Ammon's horn (tissue), 1 donor: ENCODE results near the gene MED31.
"Not testable (repeated sequence)": the region's sequence is repeated elsewhere in the genome, so short reads cannot be mapped to it uniquely, and the experiment has no call there.

Experiments
- DNase-seq: peaks from one replicate; pipeline ENCODE4 v3.0.0-alpha.2; 2016; ENCODE audit warnings: low spot score

Gene MED31

DNA sequence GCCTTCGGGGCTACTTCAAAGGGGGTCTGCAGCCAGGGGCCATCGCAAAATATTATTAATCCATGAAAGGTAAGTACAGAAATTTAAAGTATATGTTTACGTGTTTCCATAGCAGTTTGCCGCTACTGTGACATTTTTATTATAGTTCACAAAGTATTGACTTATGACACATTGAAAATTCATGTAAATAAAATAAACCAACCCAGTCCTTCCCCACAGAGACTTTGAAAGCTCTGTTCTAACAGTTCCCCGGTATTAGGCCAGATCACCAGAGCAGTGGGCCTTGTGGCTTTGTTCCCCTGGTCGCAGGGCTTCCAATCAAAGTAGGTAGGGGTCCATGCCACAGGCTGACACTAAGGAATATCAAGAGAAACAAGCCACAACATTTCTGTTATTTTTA is 24.8 kb downstream of the MED31 start:
- no peak for DNase-seq

DNA sequence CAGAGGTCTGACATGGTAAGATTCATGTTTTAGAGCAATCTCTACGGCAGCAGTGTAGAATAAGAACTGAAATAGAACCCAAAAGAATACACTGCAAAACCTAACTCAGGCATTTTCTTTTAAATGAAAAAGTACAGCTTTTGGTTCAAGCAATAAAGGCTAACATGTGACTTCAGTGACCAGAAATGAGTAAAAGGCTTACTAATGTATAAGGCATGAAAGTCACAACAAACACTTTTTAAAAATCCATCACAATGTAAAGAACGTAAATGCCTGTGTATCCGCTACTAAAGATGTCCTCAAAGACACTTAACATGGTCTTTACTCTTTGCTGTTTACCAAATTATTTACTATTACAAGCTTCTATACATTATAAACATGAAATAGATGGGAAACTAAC is 27.5 kb downstream of the MED31 start:
- no peak for DNase-seq

DNA sequence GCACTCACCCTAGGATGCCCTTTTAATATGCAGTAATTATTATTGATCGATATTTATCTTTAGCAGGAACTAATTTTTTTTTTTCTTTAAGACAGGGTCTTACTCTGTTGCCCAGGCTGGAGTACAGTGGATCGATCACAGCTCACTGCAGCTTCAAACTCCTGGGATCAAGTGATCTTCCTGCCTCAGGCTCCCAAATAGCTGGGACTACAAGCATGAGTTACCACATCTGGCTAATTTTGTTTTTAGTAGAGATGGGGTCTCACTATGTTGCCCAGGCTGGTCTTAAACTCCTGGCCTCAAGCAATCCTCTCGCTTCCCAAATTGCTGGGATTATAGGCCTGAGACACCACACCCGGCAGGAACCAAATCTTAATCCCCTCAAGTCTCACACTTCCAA is 40.2 kb downstream of the MED31 start:
- no peak for DNase-seq

DNA sequence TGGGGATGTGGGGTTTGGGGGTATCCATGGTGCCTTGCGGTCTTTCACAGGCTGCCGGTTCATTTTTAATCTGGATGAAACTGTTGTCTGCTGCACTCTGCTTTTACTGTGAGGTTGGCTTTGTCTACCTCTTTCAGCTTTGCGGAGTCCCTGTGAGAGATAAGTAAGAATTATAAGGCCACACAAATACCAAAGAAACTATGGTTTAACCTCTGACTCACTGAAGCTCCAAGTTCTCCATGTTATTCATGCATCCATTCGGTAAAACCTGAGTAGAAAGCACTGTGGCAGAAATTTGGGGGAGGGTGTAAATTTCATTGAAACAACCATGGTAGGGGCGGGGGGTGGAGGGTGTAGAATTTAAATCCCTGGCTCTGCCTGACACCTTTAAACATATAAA is 41.4 kb downstream of the MED31 start:
- no peak for DNase-seq

DNA sequence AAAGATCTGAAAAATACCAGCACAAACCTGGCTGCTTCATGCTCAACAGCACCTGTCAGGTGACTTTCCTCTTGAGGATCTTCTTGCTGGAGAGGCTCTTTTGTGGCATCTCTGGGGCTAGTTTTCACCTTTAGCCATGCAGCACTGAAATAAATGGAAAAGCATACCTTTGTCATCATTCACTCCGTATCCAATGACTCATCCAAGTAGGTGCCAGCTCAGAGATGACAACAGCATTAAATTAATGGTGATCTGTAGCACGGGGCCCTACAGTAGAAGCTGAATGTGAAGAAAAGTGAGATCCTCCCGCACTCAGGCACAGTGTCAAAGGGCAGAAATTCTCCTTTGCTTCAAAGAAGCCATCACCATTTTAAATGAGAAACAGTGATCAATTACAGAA is 43.1 kb downstream of the MED31 start:
- DNase-seq = no peak

DNA sequence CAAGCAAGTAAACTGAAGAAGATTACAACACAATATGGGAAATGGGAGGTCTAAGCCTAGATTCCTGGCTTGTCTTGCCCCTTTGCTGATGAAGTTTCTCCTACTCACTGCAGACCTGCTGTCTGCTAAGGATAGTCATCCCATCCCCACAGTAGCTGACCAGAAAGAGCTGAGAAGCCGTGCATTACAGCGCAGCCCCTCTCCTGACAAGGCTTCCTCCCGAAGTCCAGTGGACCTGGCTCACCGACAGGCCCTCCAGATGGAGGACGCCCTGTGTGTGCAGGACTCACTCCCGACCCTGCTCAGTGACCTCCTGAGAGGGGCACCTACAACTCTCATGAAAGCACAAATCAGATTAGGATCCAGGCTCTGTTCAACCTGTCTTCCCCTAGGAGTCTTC is 46.3 kb downstream of the MED31 start:
- DNase-seq = no peak

DNA sequence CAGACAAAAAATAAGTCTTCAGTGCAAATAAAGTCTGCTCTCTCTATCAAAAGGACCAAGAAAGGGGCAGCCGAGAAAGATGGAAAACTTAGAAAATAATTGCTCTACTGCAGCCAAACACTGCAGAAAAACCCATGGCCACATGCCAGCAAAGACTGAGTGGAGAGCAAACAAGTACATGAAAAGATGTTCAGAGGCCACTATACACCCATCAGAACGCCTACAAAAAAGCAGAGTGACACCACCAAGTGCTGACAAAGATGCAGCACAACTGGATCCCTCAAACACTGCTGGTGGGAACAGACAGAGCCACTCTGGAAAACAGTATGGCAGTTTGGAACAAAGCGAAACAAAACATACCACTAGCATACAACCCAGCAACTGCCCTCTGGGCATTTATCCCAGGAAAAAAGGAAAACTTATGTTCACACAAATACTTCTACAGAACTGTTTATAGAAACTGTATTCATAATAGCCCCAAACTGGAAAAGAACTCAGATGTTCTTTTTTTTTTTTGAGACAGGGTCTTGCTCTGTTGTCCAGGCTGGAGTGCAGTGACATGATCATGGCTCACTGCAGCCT is 47.6 kb downstream of the MED31 start:
- DNase-seq = peak; percentile 19

DNA sequence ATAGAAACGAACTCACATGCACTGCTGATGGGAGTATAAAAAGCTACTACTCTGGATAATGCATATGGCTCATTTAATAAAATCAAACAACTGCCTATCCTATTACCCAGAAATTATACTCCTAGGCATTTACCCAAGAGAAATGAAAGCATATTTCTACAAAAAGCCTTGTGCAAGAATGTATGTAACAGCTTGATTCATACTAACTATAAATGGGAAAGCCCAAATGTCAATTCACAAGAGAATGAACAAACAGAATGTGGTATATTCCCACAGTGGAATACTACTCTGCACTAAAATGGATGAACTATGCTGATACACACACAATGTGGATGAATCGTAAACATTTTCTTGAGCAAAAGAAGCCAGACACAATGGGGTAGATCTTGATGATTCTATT is 49.3 kb downstream of the MED31 start:
- DNase-seq = no peak

DNA sequence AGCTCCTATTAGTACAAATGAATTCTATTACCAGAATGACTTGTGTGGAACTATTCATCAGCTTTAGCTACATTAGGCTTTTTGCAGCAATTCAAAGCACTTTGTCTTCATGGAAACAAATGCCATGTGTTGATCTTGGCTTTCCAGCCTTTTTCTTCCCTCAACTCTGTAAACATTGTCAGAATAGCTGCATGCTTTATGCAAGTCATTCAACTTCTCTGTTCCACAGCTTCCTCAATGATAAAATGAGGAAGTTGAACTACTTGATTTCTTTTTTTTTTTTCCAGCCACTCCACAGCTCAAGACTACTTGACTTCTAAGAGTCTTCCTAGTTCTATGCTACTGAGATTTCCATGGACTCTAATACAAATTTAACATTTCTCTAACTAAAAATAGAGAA is 52.0 kb downstream of the MED31 start:
- DNase-seq = peak; percentile 72

DNA sequence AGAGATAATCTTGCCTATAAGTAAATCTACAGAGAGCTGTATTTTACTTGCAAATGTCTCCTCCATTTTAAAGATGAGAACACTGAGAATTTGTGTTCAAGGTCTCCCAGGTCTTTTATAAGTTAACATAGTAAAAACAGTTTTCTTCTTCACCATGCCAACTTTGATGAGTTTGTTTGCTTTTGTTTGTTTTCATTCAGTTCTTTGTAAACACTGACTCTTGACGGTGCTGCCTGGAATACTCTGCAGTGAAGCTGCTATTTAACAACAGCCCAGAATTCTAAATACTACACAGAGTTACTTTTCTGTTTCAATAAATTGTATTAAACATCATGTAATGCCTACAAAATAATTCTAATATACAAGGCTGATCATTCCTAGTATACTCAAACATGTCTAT is 53.7 kb downstream of the MED31 start:
- no peak for DNase-seq

DNA sequence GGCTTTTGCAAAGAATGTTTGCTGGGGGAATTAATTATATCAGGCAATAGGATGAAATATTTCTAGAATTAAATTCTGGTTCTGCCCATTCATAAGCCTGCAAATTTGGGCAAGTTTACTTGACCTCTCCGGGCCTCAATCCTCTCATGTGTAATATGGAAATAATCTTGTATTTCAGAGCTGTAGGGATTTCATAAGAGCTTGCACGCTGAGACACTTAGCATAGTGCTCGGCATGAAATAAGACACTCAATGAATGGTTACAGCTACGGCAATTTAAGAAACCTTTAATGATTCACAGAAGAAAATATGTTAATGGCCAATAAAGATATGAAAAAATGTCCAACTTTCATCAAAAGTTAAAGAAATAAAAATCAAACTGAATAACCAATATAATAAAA is 54.5 kb downstream of the MED31 start:
- no peak for DNase-seq

DNA sequence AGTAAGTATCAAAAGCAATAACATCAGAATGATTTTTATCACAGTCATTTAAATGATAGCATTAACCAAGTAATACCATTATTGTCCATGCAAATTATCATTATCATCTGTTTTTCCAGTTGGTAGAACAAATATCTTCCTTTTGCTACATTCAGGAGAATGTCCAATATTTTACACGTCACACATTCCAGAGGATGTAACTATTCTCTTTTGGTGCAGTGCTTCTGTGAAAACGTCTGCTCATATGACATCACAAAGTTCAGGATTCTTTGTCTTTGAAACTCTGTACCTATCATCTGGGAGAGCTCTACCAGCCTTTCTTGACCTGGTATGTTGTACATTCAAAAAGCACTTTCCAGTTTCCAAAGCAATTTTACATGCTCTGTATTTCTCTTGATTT is 54.9 kb downstream of the MED31 start:
- no peak for DNase-seq

DNA sequence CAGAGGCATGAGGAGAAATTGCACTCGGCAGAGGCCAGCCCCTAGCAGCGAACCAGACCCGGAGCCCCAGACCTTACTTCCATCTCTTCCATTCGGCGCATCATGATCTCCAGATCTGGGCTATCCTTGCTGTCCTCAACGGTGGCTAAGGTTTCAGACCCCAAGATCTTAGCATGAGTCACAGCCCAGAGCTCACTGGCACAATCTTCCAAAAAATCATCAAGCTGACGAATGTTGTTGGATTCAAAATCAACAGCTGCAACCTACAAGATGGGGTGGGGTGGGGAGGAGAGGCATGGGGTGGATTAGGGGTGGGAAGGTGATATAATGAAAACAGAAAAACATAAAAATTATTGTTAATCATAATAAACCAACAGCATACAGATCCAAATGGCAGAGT is 55.3 kb downstream of the MED31 start:
- no peak for DNase-seq

DNA sequence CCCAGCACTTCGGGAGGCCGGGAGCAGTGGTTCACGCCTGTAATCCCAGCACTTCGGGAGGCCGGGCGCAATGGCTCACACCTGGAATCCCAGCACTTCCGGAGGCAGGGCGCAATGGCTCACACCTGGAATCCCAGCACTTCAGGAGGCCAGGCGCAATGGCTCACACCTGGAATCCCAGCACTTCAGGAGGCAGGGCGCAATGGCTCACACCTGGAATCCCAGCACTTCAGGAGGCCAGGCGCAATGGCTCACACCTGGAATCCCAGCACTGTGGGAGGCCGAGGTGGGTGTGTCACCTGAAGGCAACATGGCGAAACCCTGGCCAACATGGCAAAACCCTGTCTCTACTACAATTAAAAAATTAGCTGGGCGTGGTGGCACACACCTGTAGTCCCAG is 58.0 kb downstream of the MED31 start:
- DNase-seq = not testable (repeated sequence)
